Cortex of kidney (tissue), 1 donor: Measurements from ENCODE around the gene MRPL21.

Experiments
- DNase-seq: peaks from one replicate; lab custom pipeline; 2025; lab: John Stamatoyannopoulos, UW

MRPL21 gene

DNA sequence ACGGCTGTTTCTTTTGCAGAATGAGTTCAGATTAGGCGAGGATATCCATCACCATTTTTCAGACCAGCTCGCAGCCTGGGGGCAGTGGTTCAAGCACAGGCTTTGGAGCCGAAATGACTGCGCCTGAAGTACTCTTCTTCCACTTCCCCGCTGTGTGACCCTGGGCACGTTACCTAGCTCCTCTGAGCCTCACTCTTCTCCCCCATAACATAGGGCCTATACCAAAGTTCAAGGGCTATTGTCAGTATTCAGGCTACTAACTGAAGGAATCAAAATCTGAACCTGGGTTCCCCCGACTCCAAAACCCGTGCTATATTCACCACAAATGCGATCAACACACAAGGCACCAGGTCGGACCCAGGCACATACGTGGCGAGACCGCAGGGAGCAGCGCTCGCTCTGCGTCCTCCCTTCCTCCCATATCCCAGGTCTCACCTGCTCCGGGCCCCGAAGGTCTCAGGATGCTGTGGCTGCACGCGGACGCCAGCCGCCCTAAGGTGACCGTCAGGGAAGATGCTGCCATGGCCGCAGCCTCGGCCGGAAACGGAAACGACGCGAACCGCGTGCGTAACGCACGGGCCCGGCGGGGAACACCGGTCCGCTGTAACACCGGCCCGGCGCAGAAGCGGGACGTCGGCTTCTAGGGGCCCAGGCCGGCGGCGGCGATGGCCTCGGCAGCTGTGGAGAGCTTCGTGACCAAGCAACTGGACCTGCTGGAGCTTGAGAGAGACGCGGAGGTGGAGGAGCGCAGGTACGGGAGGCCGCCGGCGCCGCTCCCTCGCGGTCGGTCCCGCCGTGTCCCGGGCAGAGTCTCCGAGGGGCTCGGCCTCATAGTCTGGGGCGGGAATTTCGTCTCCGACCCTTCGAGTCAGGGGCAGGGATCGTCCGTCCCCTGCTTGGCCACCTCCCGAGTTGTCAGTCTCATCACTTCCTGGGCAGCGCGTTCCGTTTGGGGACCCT, at the start of gene MRPL21, which contains the start of gene IGHMBP2:
Gene MRPL21 (minus strand): TSS at position 545 of the 960 bp plus-strand sequence. CDS start 22 bp downstream, at position 523.
Gene IGHMBP2 (plus strand): TSS at position 604 of the 960 bp plus-strand sequence. CDS start 62 bp downstream, at position 666.
- DNase-seq = no peak

GRCh38 chr11:68950762-68951161, 47.1 kb upstream of the MRPL21 start:
- no peak for DNase-seq

DNA sequence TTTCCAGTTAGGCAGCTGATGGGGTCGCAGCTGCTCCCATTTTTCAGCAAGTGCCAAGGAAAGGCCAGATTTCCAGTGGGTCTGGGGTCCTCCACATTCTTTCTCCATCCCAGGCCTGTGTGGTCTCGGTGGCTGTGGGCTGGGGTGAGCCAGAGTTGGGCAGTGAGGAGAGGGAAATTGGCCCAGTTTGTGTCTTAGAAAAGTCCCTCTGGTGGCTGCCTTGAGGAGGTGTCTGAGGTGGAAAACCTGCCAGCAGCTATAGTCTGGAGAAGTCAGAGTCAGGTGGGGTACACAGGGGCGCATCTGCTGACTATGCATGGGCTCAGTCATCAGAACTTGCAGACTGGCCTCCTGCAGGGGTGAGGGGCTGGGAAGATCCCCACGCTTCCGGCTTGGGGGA, 46.6 kb upstream of the MRPL21 start:
- DNase-seq = no peak

DNA sequence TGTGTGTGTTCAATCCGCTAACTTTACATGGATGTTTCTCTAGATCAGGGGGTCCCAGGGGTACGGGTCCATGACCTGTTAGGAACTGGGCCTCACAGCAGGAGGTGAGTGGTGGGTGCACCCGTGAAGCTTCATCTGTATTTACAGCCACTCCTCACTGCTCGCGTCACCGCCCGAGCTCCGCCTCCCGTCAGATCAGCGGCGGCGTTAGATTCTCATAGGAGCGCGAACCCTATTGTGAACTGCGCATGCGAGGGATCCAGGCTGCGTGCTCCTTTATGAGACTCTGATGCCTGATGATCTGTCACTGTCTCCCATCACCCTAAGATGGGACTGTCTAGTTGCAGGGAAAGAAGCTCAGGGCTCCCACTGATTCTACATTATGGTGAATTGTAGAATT, 45.3 kb upstream of the MRPL21 start:
- no peak for DNase-seq

DNA sequence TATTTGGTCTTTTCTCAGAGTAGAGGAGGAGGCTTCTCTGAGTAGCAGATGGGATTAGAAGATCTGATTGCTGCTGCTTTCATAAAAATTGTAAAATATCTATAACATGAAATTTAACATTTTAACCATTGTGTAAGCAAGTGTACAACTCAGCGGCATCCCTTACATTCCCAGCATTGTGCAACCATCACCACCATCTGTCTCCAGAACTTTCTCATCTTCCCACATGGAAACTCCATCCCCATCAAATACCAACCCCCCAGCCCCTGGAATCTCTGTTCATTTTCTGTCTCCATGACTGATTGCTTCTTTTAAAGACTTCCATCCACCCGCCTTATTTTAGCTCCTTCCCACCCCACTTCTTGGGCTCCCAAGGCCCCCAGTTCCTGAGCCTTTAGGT, 44.9 kb upstream of the MRPL21 start:
- no peak for DNase-seq

- DNase-seq = no peak
These were observed 43.5 kb upstream of the MRPL21 start for GRCh38 chr11:68947151-68947550.

GRCh38 chr11:68946416-68947090, 42.9 kb upstream of the MRPL21 start:
- no peak for DNase-seq

GRCh38 chr11:68942751-68943271, 39.2 kb upstream of the MRPL21 start:
- no peak for DNase-seq

DNA sequence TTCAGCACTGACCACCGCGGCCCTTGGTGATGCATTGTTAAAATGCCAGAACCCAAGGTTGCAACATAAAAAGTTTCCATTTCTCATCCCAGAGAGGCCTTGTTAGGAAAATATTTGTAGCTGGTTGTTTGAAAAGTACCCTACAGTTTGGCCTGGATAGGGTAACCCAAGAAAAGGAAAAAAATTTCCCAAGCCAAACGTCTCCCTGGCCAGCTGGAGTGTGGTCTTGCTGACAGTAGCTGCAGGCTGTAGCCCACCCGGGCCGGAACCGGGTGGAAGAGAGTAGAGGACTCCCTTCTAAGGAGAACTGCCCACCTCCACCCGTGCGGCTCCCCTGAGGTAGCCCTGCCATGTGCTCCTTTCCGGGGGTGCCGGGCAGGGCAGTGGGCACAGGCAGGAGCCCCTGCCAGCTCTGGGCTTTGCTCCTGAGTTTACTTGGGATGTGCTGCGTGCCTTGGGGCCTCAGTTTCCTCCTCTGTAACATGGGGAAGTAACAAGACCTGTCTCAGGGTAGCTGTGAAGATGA, 38.5 kb upstream of the MRPL21 start:
- DNase-seq = no peak

GRCh38 chr11:68941324-68942094, 37.9 kb upstream of the MRPL21 start:
- DNase-seq = no peak

GRCh38 chr11:68940651-68941323, 37.2 kb upstream of the MRPL21 start:
- DNase-seq = no peak

GRCh38 chr11:68939583-68940555, 36.2 kb upstream of the MRPL21 start:
- DNase-seq = no peak

DNA sequence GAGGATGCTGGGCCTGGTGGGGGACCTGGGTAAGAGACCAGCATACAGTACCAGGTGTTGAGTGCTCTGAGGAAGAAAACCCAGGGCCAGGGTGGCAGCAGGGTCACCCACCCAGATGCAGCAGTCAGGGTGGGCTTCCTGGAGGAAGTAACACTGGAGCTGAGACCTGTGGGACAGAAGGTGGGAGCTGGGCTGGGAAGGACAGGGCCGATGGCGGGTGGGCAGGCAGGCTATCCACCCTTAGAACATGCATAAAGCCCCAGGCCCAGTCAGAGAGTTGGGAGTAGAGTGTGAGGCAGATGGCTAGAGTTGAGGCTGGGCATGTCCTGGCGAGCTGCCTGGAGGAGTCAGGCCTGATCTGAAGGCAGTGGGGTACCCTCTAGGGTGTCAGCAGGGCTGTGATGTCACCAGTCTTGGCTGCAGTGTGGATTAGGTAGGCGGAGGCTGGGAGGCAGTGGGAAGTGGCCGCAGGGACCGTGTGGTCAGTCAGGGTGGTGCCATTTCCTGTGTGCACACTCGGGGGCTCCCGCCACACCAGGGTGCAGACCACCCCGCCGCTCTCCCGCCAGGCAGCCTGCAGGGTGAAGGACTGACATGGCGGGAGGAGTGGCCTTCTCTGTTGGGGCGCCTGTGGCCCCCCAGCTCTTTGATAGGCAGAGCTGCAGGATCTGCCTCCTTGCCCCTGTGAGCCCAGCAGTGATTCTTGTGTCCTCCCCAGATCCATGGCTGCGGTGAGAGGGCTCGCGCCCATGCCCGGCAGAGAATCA, 35.4 kb upstream of the MRPL21 start:
- DNase-seq = no peak

DNA sequence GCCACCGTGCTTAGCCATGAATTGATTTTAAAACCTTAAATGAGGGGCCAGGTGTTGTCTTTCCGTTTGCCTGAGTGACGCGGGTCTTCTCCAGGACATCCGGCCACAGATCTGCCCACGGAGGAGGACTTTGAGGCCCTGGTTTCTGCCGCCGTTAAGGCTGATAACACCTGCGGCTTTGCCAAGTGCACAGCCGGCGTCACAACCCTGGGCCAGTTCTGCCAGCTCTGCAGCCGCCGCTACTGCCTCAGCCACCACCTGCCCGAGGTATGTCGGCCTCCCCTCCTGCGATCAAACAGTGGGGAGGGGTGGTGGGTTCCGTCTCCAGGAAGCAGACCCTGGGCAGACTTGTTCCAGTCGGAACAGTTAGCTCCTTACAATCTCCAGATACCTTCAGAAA, 34.5 kb upstream of the MRPL21 start:
- DNase-seq = no peak

- no peak for DNase-seq
These were observed 33.3 kb upstream of the MRPL21 start for GRCh38 chr11:68936676-68937620.

GRCh38 chr11:68936358-68936636, 32.7 kb upstream of the MRPL21 start:
- DNase-seq = no peak

- DNase-seq = no peak
These were observed 32.1 kb upstream of the MRPL21 start for GRCh38 chr11:68935516-68936357.
